LNCAP (cell line): ENCODE data around the gene HVCN1.

ENCODE experiments used
- TF ChIP-seq, protein P1 (sequence below): fragments of 450-650 bp; IDR thresholded peaks from 2 replicates; pipeline ENCODE4 v1.5.1; 2017; ENCODE audit warnings: mild to moderate bottlenecking

The HVCN1 gene

GRCh38 chr12:110697236-110697635 lies 8.3 kb upstream of the HVCN1 start:
- TF ChIP-seq, protein P1, sequence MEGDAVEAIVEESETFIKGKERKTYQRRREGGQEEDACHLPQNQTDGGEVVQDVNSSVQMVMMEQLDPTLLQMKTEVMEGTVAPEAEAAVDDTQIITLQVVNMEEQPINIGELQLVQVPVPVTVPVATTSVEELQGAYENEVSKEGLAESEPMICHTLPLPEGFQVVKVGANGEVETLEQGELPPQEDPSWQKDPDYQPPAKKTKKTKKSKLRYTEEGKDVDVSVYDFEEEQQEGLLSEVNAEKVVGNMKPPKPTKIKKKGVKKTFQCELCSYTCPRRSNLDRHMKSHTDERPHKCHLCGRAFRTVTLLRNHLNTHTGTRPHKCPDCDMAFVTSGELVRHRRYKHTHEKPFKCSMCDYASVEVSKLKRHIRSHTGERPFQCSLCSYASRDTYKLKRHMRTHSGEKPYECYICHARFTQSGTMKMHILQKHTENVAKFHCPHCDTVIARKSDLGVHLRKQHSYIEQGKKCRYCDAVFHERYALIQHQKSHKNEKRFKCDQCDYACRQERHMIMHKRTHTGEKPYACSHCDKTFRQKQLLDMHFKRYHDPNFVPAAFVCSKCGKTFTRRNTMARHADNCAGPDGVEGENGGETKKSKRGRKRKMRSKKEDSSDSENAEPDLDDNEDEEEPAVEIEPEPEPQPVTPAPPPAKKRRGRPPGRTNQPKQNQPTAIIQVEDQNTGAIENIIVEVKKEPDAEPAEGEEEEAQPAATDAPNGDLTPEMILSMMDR: no peak

DNA sequence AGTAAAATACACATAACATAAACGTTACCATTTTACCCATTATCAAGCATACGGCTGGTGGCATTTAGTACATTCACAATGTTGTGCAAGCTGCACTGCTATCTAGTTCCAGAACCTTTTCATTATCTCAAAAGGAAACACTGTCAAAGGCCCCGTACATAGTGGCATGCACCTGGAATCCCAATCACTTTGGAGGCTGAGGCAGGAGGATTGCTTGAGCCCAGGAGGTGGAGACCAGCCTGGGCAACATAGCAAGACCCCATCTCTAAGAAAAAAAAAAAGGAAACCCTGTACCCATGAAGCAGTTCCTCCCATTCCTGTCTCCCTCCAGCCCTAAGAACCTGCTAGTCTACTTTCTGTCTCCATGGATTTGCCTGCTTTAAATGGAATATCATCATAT lies 7.4 kb upstream of the HVCN1 start:
- TF ChIP-seq, protein P1: no peak

DNA sequence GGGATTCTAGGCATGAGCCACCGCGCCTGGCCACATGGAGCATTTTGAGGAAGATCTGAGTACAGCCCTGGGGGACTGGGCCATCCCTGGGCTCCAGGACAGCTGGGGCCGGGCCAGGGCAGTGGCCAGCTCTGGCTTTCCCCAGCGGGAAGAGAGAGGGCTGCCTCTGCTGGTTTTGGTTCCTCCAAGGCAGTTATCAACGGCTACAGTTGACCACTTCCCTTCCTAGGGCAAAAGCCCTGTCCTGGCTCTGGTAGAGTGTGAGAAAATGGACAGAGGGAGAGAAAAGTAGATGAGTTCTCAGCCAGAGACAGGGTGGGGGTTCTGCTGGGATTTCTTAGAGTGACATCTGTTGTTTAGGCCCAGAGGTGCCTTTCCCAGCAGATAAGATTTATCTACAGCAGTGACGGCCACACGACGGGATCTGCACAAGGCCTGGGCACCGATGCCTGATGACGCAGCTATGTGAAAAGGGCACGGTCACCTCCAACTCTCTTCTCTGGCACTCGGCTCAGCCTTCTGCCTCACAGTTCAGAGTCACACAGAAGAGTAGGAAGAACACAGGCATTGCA lies 5.5 kb upstream of the HVCN1 start:
- TF ChIP-seq, protein P1: no peak

- TF ChIP-seq, protein P1: no peak
Measured at GRCh38 chr12:110693731-110694130, 4.8 kb upstream of the HVCN1 start.

GRCh38 chr12:110690127-110690430 lies 1.2 kb upstream of the HVCN1 start:
- TF ChIP-seq, protein P1: no peak

- TF ChIP-seq, protein P1: no peak
Measured at GRCh38 chr12:110689281-110690126, 589 bp upstream of the HVCN1 start.

DNA sequence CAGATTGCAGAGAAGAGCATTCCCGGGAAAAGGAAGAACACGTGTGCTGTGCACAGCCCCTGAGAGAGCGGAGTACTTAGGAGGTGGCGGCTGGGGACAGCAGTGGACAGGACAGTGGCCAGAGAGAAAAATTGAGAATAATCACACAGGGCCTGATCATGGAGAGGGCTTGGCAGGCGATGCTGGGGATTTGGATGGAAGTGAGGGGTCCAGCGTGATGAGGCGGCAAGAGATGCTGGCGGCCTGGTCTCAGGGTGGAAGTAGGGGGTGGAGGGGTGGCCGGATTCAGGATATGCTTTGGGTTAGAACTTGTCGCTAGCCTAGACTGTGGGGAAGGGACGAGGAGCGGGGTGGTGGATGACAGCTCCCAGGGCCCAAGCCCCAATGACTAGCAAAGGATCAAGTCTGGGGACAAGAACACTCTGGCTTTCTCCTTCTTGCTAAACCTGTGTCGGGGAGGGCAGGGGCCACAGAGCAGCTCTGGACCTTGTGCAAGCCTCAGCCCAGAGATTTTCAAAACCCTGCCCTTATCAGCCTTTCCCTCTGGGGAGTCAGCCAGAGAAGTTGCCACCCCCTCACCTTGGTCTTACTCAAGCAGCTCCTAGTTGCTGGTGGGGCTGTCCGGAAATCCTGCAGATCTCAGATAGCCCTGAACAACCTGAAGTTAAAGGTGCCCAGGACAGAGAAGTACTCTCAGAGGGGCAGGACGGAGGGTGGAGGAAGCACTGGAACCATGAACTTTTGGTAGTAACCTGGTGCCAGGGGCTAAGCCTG lies 1.3 kb downstream of the HVCN1 start:
- TF ChIP-seq, protein P1: no peak
